GM12801 (cell line): ENCODE data around the gene CDC42EP5.

Experiments
- CTCF ChIP-seq: IDR thresholded peaks from one replicate; pipeline ENCODE4 v1.5.1; 2011; ENCODE audit warnings: control low read depth; ENCODE audit not compliant: insufficient read length; ENCODE audit errors: extremely low read depth

Gene CDC42EP5

GRCh38 chr19:54459282-54460229 lies 13.5 kb downstream of the CDC42EP5 start:
- no peak for TF ChIP-seq CTCF

GRCh38 chr19:54458648-54459281 lies 14.3 kb downstream of the CDC42EP5 start:
- TF ChIP-seq CTCF = no peak

- TF ChIP-seq CTCF = no peak
Measured at GRCh38 chr19:54457773-54458647, 15.1 kb downstream of the CDC42EP5 start.

- TF ChIP-seq CTCF = no peak
Measured at GRCh38 chr19:54456423-54457373, 16.4 kb downstream of the CDC42EP5 start.

- no peak for TF ChIP-seq CTCF
Measured at GRCh38 chr19:54455786-54456422, 17.2 kb downstream of the CDC42EP5 start.

GRCh38 chr19:54454781-54455675 lies 18.1 kb downstream of the CDC42EP5 start:
- no peak for TF ChIP-seq CTCF
